Glomerular endothelial cell (primary cell): Measurements from ENCODE around the gene FAM241B. TPM values are rescaled to one million over a fixed set of nuclear protein-coding genes. Genes with fewer than 3 reads are reported as not detected.

ENCODE experiments used
- DNase-seq: peaks from one replicate; pipeline ENCODE4 v3.0.0-alpha.2; 2011; ENCODE audit warnings: low read depth, low spot score; ENCODE audit errors: extremely low read depth
- total RNA-seq: library from RNA; depleted of rRNA; stranded (reverse); fragments of >200 nt; gene quantifications from 2 replicates; pipeline ENCODE4 v1.2.3, GENCODE V29; 2015

The FAM241B gene, protein sequence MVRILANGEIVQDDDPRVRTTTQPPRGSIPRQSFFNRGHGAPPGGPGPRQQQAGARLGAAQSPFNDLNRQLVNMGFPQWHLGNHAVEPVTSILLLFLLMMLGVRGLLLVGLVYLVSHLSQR
- 1.6 and 1.8 TPM in 2 replicates for total RNA-seq

DNA sequence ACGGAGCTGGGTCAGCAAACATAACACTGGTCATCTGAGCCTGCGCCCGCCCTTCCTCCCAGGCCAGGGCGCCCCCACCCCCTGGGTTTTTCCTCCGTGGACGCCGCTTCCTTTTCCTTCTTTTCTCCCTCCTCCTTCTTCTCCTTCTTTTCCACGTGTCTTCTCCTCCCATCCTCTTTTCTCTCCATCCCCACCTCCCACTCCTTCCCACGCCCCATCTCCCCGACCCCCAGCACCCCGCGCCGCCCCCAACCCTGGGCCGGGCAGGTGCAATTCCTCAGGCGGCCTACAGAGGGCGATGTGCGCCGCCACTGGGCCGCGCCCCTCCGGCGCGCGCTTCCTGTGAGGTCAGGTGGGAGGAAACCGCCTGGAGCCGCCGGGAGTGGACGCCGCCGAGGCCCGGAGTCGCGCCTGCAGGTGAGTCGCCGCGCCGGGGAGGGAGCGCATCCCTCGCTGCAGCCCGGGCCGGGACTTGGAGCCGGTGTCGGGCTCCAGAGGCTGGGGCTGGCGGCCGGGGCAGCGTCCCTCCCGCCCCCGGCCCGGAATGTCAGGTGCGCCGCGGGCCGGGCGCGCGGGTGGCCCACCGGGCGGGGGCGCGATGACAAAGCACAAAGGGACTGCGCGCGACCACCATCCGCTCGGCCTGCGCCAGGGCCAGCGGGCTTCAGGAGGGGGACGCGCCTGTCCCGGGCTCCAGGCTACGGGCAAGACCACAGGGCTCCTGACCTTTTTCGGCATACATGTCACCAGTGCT, at the start of gene FAM241B:
FAM241B (plus strand) TSS at position 351 of the 754 bp plus-strand sequence. CDS start 1,497 bp downstream, outside the sequence.
- DNase-seq: no peak

- no peak for DNase-seq
Observed at GRCh38 chr10:69580435-69580834, 49.6 kb upstream of the FAM241B start.

DNA sequence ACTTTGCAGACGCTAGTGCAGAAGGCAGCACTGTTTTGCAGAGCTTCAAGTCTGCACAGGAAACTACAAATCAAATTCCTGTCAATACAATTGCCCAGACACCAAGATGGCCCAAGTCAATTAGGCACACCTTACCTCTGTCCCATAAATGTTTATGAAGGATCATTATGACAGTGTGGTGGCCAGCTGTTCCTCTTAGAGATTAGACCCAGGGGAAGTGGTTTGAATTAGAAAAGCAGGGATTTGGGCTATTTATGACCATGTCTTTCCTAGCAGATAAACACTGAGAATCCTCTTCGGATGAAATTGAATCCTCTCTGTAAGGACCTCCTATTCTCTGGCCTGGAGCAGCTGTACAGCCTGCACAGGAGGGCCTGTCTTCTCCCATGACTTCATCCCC, 46.9 kb upstream of the FAM241B start:
- no peak for DNase-seq

DNA sequence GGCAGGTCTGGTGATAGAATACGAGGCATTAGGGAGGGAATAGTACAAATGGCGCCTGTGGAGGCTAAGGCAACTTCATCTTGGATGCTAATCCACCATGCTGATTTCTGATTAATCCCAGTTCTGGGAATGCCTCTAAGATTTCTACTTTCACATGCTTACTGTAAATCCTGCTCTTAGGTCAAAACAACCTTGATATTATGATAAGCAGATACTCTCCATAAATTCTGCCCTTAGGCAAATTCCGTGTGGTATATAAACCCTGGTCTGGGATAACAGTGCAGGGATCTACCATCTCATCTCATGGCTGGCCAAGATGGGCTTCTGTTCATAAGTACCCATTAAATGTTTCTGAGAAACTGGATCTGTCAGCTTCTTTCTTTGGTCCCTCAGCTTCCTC, 45.4 kb upstream of the FAM241B start:
- DNase-seq: no peak

GRCh38 chr10:69588358-69588757, 41.7 kb upstream of the FAM241B start:
- no peak for DNase-seq

- no peak for DNase-seq
Observed at GRCh38 chr10:69600761-69601330, 29.2 kb upstream of the FAM241B start.

DNA sequence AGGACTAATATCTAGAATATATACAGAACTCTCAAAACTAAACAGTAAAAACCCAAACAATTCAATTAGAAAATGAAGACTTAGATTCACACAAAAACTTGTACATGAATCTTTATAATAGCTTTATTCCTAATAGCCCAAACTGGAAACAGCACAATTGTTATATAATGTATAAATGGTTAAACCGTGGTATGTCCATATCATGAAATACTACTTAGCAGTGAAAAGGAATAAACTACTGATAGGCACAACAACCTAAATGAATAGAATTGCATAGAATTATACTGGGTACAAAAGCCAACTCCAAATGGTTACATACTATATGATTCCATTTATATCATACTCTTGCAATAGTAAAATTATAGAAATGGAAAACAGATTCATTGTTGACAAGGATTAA, 21.0 kb upstream of the FAM241B start:
- no peak for DNase-seq

DNA sequence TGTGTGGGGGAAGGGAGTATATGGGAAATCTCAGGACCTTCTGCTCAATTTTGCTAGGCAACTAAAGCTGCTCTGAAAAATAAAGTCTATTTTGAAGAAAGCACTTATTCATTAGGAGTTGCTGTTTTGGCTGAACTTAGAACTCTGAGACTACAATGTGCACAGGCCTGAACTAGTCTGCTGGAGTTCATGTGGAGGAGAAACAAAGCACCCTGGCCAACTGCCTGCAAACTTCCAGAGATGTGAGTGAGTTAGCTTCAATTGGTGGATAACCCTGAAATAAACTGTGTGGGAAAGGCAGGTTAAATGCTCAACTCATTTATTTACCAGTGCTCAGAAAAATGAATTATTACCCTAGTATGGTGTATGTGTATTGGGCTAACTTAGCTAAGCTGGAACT, 17.3 kb upstream of the FAM241B start:
- no peak for DNase-seq

DNA sequence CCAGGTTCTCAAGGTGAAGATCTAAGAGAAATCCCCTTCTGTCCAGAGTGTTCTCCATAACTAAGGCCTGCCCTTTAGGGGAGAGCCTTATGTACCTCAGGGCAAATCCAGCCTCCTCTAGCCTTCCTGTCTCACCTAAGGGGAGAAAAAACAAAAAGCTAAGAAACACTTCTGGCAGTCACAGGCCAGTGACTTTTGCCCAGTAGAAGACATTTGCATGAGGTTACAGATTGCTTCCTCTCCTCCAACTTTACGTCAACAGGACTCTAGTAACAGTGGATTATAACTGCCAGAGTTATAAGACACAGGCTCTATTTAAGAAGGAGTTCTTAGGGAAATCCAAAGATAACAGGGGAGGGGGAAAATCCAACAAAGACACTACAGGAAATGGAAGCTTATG, 15.9 kb upstream of the FAM241B start:
- DNase-seq: no peak

DNA sequence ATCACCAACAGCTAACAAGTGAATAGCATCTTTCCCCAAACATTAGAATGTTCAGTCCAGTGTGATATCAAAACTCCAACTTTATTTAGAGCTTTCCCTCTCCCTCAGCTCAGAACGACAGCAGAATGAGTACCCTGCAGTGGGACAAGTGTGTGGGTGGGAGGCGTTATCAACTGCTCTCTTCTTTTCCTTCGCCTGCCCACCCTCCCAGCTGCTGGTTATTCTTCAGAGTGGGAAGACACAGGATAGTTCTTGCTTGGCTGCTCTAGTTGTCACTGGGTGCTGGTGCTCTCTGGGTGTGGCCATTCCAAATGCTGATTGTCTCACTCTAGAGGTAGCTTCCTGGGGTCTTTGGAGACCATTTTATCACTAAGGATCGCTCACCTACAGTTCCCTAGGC, 13.7 kb upstream of the FAM241B start:
- no peak for DNase-seq

GRCh38 chr10:69618746-69619145, 11.3 kb upstream of the FAM241B start:
- DNase-seq: no peak

GRCh38 chr10:69619626-69620025, 10.4 kb upstream of the FAM241B start:
- DNase-seq: no peak

DNA sequence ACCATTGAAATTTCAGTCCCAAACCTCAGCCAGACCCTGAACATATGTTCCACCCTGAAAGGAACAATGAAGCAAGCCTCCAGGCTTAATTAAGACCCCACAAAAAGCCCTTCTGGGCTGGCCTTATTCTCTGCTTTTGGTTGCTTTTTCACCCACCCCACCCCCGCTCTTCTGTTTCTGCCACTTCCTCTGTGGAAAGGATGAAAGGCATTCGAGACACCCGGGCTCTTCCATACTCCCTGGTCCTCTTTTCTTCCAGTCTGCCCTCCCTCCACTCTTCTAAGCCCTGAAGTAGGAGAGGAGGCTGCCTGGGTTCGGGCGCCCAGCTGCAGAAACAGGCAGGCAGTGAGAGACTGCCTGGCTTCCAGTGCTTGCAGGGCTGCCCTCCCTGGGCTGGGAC, 9.4 kb upstream of the FAM241B start:
- DNase-seq: no peak

DNA sequence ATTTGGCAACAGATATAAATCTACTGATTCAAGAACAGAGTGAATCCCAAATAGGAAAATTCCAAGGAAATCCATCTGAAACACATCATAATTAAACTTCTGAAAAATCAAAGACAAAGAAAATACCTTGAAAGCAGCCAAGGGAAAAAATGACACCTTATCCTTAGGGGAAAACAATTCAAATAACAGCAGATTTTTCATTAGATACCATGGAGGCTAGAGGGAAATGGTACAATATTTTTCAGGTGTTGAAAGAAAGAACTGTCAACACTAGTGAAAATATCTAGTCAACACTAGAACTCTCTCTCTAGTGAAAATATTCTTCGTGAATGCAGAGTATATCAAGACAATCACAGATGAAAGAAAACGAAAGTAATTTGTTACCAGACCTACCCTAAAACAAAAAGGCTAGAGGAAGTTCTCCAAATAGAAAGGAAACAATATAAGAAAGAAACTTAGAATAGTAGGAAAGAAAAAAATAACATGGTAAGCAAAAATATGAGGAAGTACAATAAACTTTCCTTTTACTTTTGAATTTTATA, 5.7 kb upstream of the FAM241B start:
- no peak for DNase-seq

GRCh38 chr10:69626826-69627225, 3.2 kb upstream of the FAM241B start:
- no peak for DNase-seq

DNA sequence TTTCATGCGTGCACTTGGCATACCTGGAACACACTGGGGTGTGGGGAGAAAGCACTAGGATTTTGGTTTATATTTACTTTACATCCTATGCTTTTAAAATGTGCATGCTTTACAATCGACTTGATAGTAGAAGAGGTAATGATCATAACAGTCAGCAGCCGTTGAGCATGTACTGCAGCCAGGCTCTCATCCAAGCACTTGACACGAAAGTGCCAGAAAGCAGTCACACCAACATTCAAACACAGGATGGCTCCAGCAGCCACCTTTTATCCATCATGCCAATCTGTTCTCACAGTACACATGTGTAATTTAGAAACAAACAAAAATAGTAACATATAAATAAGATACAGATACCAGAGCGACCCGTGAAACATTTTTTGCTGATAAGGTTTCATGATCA, 1.2 kb upstream of the FAM241B start:
- DNase-seq: no peak

GRCh38 chr10:69629519-69629896, 539 bp upstream of the FAM241B start:
- no peak for DNase-seq

GRCh38 chr10:69630651-69631400, 779 bp downstream of the FAM241B start:
- DNase-seq: no peak

- no peak for DNase-seq
Observed at GRCh38 chr10:69631566-69631965, 1.5 kb downstream of the FAM241B start.

DNA sequence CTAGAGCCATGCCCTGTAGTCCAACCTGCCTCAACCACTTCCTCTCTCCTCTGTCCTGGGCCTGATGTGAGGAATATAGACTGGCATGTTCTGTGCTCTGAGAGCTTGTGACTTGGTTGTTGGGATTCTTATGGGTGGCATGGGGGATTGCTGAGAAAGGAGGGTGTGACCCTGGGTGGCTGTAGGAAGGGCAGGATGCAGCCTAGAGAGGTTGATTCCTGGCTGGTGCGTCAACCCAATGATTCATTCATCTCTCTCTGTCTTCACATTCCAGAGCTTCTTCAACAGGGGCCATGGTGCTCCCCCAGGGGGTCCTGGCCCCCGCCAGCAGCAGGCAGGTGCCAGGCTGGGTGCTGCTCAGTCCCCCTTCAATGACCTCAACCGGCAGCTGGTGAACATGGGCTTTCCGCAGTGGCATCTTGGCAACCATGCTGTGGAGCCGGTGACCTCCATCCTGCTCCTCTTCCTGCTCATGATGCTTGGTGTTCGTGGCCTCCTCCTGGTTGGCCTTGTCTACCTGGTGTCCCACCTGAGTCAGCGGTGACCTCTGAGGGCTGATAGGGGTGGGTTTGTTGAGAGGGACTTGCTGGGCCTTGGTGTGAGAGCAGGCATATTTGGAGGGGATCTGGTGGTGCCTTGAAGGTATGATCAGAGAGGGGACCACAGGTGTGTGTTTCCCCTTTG, 2.6 kb downstream of the FAM241B start:
- no peak for DNase-seq
